ENCODE data around the gene HSPH1.
"Not testable (repeated sequence)": the region's sequence is repeated elsewhere in the genome, so short reads cannot be mapped to it uniquely, and the experiment has no call there.

HSPH1 gene
- 401 reads per million, percentile 97 among the genes with 10 or more reads in this experiment for total RNA-seq

DNA sequence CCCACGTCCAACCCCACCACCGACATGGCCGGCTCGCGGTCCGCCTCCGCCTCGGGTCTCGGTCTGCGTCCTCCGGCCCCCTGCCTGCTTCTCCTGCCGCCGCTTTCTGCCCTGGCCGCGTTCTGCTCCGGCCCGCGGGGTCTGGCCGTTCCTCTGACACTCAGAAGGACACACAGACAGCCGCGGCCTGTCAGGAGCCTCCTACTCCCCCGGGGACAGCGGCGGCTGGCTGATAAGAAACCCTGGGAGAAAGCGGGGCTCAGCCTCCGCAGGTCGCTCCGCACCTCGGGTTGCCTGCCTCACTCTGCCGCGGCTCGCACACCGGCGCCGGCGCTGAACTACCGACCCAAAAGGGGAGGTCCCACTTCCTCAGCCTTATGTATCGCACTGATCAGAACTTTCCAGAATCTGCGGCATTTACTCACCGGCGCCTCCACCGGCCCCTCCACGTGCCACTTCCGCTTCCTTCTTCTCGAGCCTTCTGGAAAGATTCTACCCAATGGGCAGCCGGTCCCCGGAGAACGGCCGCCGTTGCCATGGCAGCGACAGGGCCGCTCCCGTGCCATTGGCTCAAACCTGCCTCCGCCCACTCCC lies at the start of gene HSPH1:
Gene HSPH1, minus strand, starts transcription at position 348 of the 594 bp plus-strand sequence. Its CDS starts 322 bp downstream, at position 26.
- peak; percentile 99 for DNase-seq

DNA sequence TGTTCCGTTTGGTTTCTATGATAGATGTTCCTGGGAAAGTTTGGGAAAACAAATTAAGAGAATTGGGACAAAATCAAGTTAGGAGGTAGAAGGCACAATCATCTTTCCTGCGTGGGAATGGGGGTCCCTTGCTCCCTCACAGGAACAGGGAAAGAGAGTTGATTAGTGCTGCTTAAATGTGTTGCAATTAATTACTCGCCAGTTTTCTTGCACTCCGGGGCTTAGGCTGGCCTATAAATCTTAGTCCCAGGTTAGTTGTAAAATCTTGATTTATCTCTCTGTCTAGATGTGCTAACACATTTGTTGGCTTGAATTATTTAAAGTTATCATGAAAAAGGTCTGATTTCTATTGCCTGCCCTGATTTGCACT lies 48.1 kb upstream of the HSPH1 start:
- DNase-seq = no peak

DNA sequence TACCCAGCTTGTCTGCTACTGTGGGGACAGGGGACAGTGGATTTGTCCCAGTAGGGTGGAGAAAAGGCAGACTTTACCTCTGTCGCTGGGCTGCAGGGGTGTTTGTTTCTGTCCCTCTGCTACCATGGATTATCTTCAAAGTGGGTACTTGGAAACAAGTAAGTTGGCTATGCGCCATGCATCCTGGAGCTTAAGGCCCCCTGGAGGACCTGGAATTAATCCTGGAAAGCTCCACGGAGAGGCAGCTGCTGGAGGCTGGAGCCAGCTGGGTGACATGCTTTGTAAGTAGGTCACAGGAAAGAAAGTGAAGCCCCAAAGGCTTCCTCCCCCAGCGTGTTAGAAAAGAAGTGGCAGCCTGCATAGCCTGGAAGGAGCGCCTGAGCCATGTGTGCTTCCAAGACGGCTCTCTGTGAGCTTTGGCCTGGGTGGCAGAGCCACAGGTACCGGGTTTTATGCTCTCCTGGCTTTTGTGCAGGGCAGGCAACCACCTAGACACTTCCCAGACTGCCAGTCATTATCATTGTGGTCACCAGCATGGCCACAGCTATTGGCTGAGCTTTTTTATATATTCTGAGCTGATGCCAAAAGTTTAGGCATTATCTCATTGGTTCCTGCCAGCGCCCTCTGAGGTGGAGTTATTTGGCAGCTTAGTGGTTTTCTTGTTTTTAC lies 47.6 kb upstream of the HSPH1 start:
- no peak for DNase-seq

DNA sequence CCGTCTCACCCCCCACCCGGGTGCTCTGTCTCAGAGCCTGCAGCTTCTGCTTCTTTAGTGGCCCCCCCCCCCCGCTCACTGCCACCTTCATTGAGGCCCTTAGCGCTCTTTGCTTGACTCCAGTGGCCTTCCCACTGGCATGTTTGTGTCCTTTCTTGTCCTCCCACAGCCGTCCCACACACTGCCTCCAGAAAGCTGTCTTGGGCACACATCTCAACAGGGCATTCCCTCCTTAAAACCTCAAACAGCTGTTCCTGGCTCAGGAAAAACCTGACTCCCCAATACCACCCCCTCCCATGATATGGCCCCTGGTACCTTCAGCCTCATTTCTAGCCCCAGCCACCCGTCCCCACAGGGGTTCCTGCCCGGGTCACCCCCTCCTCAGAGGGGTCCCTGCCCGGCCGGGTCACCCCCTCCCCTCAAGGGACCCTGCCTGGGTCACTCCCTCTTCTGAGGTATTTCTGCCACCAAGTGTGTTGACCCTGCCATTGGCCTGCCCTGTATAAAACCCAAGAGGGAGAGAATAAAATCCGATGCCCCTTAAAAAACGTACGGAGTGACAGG lies 46.9 kb upstream of the HSPH1 start:
- DNase-seq = no peak

DNA sequence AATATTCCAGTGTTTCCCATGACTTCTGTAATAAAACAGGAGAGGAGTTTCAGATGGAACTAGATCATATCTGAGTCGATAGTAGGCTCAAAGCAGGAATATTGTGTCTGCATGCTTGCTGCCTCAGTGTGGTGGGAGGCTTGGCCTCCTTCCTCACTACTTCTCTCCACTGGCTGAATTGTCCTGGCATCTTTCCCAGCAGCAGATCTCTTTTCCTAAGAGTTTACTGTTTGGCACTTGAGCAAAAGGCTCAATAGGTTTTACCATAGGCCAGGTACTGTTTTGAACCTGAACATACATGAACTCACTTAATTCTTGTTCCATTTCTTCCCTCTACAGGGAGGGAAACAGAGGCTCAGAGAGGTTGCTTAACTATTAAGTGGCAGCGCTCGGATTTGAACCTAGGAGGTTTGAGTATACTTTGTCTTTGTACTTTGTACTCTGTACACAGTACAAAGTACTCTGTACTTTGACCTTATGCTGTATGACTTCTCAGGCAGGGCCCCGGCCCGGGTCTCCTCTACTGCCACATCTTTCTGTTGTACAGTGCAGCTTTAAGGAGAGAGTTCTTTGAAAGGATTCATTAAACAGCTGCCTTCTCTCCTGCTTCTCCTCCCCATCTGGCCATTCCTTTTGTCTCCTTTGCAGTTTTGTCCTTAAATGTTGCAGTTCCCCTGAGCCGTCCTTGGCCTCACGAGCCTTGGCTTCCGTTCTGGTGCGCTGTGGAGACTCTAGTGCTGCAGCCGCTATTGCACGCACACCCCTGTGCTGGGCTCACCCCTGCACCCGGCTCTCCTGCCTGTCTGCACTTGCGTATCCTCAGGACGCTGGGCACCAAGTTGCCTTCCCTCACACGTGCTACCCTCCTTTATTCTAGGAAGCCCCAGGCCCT lies 46.2 kb upstream of the HSPH1 start:
- no peak for DNase-seq

DNA sequence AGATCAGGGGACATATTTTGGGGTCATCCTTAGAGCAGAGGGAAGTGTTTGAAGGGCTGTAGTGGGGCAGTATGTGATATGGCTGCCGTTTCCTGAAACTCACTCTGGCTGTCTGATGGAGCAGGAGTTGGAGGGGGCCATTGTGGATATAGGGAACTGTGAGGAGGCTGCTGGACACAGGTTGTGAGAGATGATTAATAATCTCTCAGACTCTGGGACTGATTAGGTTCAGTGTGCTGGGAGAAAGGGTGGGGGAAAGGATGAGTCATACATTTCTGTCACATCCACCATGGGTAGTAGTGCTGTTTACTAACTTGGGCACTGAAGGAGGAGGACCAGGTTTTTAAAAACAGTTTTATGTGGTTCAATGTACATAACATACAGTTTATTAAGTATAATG lies 42.9 kb upstream of the HSPH1 start:
- DNase-seq = no peak

DNA sequence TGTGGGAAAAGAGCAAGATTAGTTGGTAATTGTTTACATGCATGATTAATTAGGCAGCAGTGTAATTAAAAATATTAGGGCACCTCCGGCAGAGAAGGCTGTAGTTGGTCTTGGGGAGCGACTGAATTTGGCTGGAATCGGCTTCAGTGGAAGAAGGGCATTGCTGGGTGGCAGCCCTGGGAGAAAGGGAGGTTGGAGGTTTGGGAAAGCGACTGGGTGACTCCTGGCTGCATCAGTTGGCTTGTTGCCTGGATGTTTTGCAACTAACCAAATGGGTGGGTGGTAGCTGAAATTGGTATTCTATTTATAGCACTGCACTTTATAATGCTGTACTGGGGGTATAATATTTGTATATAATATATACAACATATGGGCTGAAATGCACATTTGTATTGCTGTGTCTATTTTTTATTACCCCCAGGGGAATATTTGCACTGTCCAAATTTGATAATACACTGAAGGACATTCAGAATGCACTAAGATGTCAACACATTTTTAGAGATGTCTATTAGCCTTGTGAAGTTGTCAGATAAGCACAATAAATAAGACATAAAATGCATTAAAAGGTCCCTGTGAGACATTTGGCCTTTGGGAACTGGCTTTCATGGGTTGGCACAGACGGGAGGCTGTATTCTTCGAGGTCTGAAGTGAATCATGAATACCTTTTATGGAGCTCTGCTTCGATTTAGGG lies 39.8 kb upstream of the HSPH1 start:
- no peak for DNase-seq

DNA sequence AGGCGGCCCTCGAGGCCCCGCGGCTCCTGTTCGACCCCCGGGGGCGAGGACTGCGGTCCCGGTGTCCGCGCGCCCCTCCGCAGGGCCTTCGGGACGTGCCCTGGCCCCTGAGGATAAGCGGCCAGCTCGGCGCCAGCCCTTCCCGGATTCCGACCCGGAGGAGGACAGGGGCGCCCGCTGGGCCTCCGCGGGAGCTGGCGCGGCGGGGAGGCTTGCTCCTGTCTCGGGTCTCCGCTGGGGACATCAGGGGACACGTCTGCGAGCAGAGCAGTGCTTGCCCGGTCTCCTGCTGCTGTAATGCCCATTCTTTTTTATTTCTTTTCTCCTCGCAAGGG lies 38.9 kb upstream of the HSPH1 start:
- DNase-seq = no peak

DNA sequence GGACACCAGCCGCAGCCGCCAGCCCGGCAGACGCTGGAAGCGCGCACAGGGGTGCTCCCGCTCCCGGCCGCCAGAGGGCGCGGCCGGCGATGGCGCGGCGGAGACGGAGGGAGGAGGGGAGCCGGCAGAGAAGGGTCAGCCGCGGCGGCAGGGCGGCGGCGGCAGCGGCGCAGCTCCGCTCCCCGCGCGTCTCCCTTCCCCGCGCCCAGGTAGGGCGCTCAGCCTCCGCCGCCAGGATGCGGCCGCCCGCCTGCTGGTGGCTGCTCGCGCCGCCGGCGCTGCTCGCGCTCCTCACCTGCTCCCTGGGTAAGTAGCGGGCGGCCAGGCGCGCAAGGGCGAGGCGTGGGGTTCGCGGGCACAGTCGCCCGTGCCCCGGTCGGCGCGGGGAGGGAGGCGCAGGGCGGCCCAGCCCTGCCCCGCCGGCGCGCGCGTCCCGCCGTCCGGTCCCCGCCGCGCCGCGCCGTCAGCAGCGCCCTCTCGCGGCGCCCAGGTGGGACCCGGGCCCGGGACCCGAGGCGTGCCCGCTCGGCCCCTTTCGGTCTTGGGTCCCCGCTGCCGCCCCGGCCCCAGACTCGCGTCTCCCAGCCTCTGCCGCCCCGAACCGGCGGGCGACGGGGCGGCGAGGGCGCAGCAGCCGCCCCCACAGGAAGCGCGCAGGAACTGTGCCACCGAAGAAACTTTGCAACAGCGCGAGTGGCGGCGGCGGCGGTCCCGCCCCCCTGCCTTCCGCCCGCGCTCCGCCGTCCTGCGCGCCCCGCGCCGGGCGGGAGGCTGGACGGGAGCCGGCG lies 38.3 kb upstream of the HSPH1 start, which contains the start of gene B3GLCT:
Gene B3GLCT, plus strand, starts transcription at position 127 of the 788 bp plus-strand sequence. Its CDS starts 110 bp downstream, at position 237.
- DNase-seq = peak; percentile 68

DNA sequence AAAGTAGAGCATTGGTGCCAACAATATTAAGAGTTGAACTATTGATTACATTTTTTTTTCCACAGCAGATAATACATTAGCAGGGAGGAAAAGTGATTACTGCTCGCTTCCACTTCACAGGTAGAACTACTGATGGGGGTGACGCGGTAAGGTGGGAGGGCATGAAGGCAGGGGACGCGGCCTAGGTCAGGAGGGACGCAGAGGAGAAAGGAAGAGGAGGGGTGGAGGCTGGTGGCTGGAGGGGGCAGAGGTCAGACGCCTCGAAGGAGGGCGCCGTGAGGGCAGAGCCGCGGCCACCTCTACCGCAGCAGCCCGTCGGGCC lies 37.8 kb upstream of the HSPH1 start:
- no peak for DNase-seq

DNA sequence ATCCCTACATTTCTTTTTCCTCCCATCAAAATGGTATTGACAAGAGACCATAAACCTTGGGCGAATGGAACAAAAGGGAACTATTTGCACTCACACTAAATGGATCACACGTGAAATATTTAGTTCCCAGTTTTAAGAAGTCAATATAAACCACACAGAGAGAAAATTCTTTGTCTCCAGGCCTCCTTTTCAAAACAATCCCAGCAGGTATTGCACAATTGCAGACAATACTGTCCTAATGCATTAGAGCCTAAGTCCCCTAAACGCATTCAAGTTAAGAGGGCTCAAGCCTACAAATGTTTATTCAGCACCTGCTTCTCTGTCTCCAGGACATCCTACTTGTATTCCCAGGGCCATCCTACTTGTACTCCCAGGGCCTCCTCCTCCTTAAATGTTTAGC lies 36.8 kb upstream of the HSPH1 start:
- no peak for DNase-seq

DNA sequence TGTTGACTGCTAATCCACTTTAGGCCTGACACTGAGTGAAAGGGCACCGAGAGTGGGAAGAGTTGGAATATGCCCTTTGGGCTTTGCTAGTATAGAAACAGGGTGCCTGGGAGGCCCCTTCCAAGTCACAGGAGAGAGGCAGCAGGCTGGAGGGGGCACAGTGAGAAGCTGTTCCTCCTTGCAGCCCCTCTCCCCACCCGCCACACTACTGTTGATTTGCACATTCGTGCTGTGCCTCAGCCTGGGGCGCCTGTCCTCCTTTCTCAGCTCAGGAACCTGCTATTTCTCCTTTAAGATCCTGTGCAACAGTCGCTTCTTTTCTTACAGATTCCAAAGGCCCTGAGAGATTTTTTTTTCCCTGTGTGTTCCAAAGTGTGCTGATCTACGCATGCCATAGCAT lies 35.3 kb upstream of the HSPH1 start:
- no peak for DNase-seq

DNA sequence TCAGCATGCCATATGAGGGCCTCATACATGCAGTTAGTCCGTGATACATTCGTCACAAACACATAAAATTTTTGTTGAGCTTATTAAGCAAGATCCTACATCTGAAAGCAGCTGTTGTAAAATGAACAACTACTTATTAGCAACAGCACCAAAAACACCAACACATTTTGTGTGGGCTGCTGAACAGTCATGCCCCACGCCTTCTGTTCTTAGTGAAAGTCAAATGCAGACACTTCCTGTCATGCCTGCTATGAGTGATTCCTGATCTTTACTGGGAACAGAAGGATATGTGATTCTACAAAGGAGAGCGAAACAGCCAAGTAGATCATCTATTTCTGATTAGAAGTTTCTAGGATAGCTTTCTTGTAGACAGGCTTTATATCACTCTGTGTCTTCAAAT lies 33.9 kb upstream of the HSPH1 start:
- DNase-seq = no peak

DNA sequence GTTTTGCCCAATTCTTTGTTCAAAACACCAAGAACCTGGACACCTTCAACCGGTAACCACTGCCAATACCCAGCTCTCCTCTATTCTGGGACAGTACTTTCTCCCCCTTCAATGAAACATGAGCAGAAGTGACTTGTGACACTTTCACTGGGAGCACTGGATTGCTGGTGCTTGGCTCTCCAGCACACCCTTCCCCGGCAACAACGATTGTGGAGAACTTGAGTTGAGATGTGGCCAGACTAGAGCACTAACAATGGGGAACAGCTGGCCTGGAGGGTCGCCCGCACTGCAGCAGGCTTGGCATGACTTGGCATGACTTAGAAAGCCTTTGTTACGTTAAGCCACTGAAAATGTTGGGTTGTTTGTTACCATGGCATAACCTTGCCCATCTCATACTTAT lies 30.6 kb upstream of the HSPH1 start:
- DNase-seq = no peak

DNA sequence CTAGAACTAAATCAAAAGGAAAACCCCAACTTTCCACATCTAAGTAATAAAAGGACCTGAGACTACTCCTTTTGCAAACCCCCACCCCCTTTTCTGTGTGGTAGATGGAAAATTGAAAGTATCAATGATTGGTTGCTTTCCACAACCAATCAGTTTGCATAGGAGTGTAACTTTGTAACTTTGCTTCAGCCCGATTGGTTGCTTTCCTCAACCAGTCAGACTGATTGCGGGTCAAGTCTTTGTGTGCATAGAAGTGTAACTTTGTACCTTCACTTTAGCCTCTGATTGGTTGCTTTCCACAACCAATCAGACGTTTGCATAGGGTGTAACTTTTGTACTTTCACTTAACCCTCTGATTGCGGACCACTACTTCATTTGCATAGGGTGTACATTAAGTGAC lies 30.0 kb upstream of the HSPH1 start:
- no peak for DNase-seq

DNA sequence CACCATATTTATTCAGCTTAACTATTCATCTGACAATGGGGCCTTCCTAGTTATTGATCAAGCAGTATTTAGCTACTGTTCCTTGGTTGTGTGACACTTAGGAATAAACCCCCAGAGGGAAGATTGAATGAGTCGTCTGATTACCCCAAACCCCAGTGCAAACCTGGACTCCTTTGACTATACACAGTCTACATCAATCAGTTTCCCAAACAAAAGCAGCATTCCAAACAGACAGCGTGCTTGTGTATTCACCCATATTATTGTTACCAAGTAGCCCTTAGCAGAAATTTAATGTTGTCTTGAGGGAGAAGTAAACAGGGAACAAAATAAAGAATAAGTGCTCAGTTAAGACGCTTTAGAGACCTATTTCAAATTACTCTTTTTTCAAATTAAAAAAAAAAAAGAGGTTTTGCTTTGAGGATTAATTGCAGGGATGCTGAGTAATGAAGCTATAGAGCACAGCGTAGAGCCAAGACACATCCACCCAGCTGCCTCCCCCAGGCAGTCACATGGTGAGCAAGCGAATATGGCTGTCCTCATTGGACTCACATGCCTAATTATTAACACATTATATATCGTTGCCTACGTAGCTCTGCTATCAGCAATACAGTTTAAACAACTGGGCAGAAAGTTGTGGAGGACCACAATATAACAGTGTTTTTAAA lies 23.4 kb upstream of the HSPH1 start:
- DNase-seq = no peak

DNA sequence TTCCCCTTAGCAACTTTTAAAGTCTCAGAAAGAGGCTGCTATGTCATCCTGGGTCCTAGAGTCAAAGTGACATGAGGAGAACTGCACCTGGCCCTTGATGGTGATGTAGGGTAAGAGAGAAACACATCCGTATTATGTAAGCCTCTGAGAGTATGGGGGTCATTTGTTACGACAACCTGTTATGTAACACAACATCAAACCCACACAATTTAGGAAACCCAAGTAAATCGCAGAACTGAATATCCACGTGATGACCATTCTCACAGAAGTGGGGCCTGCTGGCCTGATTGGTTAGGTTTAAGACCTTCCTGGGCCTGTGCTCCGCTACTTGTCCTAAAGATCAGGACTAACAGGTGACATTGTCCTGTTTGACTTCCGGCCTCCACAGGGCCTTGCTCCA lies 22.7 kb upstream of the HSPH1 start:
- DNase-seq = no peak

DNA sequence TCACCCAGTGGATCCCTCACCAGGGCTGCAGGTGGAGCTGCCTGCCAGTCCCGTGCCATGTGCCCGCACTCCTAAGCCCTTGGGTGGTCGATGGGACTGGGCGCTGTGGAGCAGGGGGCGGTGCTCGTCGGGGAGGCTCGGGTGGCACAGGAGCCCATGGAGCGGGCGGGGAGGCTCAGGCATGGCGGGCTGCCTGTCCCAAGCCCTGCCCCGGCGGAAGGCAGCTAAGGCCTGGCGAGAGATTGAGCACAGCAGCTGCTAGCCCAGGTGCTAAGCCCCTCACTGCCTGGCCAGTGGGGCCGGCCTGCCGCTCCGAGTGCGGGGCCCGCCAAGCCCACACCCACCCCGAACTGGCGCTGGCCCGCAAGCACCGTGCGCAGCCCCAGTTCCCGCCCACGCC lies 21.3 kb upstream of the HSPH1 start:
- no peak for DNase-seq

DNA sequence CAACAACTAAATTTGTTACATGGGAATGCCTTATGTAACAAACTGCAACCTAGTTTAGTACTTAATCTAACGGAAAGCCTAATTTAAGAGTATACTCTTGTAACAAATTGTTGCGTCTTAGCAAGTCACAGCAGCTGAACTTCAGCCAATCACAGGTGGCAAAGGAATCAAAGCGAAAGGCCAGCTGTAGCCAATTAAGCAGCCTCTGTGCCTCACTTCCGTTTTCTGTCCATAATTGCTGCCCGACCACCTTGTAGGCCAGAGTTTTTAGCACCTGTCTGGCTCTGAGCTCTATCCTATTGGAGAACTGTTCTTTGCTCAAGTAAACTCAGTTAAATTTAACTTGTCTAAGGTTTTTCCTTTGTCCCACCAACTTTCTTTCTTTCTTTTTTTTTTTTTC lies 18.1 kb upstream of the HSPH1 start:
- DNase-seq = no peak

DNA sequence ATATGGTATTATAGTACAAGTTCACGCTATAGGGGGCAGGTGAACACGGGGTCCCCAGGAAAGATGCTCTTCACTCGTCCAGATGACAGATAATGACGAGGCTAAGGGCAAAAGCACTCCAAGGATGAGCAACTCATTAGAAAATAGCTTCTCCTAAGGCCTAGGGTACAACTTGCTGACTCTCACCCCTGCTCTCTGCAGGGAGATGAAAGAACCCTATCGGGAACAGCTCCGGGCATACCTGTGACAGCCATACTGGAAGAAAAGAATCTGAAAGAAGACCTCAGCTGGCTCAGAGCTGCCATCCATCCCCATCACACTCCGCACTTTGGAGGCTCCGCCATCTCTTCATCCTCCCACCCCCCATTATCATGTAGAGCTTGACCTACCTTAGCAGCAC lies 17.5 kb upstream of the HSPH1 start:
- no peak for DNase-seq

DNA sequence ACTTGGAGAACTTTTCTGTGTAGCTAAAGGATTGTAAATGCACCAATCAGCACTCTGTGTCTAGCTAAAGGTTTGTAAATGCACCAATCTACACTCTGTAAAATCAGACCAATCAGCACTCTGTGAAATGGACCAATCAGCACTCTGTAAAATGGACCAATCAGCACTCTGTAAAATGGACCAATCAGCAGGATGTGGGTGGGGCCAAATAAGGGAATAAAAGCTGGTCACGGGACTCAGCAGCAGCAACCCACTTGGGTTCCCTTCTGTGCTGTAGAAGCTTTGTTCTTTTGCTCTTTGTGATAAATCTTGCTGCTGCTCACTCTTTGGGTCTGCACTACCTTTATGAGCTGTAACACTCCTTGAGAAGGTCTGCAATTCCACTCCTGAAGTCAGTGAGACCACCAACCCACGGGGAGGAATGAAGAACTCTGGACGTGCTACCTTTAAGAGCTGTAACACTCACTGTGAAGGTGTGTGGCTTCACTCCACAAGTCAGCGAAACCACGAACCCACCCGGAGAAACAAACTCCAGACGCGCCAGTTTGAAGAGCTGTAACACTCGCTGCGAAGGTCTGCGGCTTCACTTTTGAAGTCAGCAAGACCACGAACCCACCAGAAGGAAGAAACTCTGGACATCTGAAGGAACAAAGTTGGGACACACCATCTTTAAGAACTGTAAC lies 16.2 kb upstream of the HSPH1 start:
- not testable (repeated sequence) for DNase-seq

Measured in effector CD4-positive, alpha-beta T cell (primary cell).